HCT116 (cell line): ENCODE data around the gene RYR2. TPM values are rescaled to one million over a fixed set of nuclear protein-coding genes. Genes with fewer than 3 reads are reported as not detected.

ENCODE experiments used
- ATAC-seq: fragments of 200-7000 bp; cut with Tn5 transposase; 2 replicates; pipeline ENCODE4 v1.9.1; 2020; ENCODE audit warnings: mild to moderate bottlenecking, moderate library complexity
- BruUV-seq: library from RNA; stranded (reverse); fragments of 400-500 nt; replicated peaks from 2 replicates; lab custom pipeline; 2021; lab: Mats Ljungman, UMichigan
- CTCF ChIA-PET: fragments of 300-600 bp; sonication (Branson Sonifier 250); formaldehyde crosslinking; loops from one replicate; lab custom pipeline; 2021; ENCODE audit warnings: antibody characterized with exemption; lab: Charles Lee
- POLR2A ChIA-PET: fragments of 300-600, 350-600 bp; sonication (Branson Sonifier 250); formaldehyde crosslinking; loops from one replicate; lab custom pipeline; 2021; ENCODE audit warnings: antibody characterized with exemption; lab: Charles Lee
- RAD21 ChIA-PET, 2 experiments: fragments of 300-600 bp; sonication (Branson Sonifier 250); formaldehyde crosslinking; loops; one replicate each; lab custom pipeline; 2023; ENCODE audit warnings: low total read pairs in 2 of 2; ENCODE audit not compliant: uncharacterized antibody in 2 of 2, unreplicated experiment in 2 of 2, low non-redundant PET in 1 of 2; lab: Charles Lee
- DNase-seq: peaks from one replicate; pipeline ENCODE4 v3.0.0-alpha.2; 2010; ENCODE audit warnings: low read depth, low spot score
- H2AFZ ChIP-seq: fragments of 200-600 bp; shearing (Covaris generic), sonication (generic); 2 replicates; pipeline ENCODE4 v1.6.1; 2017; ENCODE audit warnings: low read depth, mixed run types, mixed read lengths, antibody characterized with exemption, low read length; ENCODE audit not compliant: poor library complexity, severe bottlenecking
- H3K27ac ChIP-seq: 2 replicates; pipeline ENCODE4 v1.5.1; 2012; ENCODE audit warnings: low read depth, low read length
- H3K27me3 ChIP-seq: fragments of 200-600 bp; sonication (generic); 2 replicates; pipeline ENCODE4 v1.6.1; 2016; ENCODE audit warnings: mixed run types, low read length, mixed read lengths; ENCODE audit not compliant: insufficient read depth
- H3K36me3 ChIP-seq, 2 experiments: fragments of 200-500 bp in 1 of 2; fragments of 200-600 bp in 1 of 2; sonication (Bioruptor generic) in 1 of 2; sonication (generic) in 1 of 2; 2 replicates each; pipeline versions ENCODE4 v1.5.1 to v1.6.1; 2014 to 2016; ENCODE audit warnings: low read length in 2 of 2, inconsistent platforms in 1 of 2, mixed read lengths in 1 of 2, mixed run types in 1 of 2; ENCODE audit not compliant: insufficient read depth in 2 of 2, control insufficient read depth in 1 of 2
- H3K4me1 ChIP-seq, 2 experiments: fragments of 200-600 bp in 1 of 2; sonication (generic) in 1 of 2; 2 replicates each; pipeline versions ENCODE4 v1.5.1 to v1.6.1; 2012 to 2017; ENCODE audit warnings: low read length in 2 of 2, inconsistent platforms in 1 of 2, mild to moderate bottlenecking in 1 of 2, mixed read lengths in 1 of 2, mixed run types in 1 of 2, moderate library complexity in 1 of 2; ENCODE audit not compliant: insufficient read depth in 2 of 2, control insufficient read depth in 1 of 2
- H3K4me2 ChIP-seq: fragments of 200-600 bp; sonication (generic); 2 replicates; pipeline ENCODE4 v1.6.1; 2017; ENCODE audit warnings: mixed run types, low read length, mixed read lengths
- H3K4me3 ChIP-seq, 2 experiments: fragments of 200-600 bp in 1 of 2; sonication (generic) in 1 of 2; replicated peaks in 1 of 2; 2 replicates each; pipeline ENCODE4 v1.5.1; 2011 to 2016; ENCODE audit warnings: low read length in 2 of 2, control low read depth in 1 of 2, low read depth in 1 of 2, mild to moderate bottlenecking in 1 of 2, mixed read lengths in 1 of 2, mixed run types in 1 of 2
- H3K79me2 ChIP-seq: fragments of 200-600 bp; sonication (generic); 2 replicates; pipeline ENCODE4 v1.6.1; 2017; ENCODE audit warnings: mild to moderate bottlenecking, mixed run types, low read length, moderate library complexity, mixed read lengths; ENCODE audit not compliant: insufficient read depth
- H3K9ac ChIP-seq: fragments of 200-600 bp; sonication (generic); 2 replicates; pipeline ENCODE4 v1.6.1; 2016; ENCODE audit warnings: low read length, mixed read lengths
- H3K9me2 ChIP-seq: fragments of 200-600 bp; sonication (generic), shearing (Covaris generic); 2 replicates; pipeline ENCODE4 v1.6.1; 2017; ENCODE audit warnings: mixed run types, mild to moderate bottlenecking, moderate library complexity; ENCODE audit not compliant: insufficient read depth
- H3K9me3 ChIP-seq, 2 experiments: fragments of 200-500 bp in 1 of 2; fragments of 200-600 bp in 1 of 2; sonication (Bioruptor generic) in 1 of 2; sonication (generic) in 1 of 2; 2 replicates each; pipeline ENCODE4 v1.6.1; 2014 to 2017; ENCODE audit warnings: low read length in 2 of 2, mixed read lengths in 2 of 2, inconsistent platforms in 1 of 2, low read depth in 1 of 2, mild to moderate bottlenecking in 1 of 2, mixed run types in 1 of 2, moderate library complexity in 1 of 2; ENCODE audit not compliant: control insufficient read depth in 1 of 2, insufficient read depth in 1 of 2
- H4K20me1 ChIP-seq: fragments of 200-600 bp; sonication (generic), shearing (Covaris generic); 2 replicates; pipeline ENCODE4 v1.6.1; 2017; ENCODE audit warnings: mixed run types, mild to moderate bottlenecking, moderate library complexity; ENCODE audit not compliant: insufficient read depth
- CEBPB ChIP-seq: IDR thresholded peaks from 2 replicates; pipeline ENCODE4 v1.6.1; 2012; ENCODE audit warnings: low read depth
- ELF1 ChIP-seq: IDR thresholded peaks from 2 replicates; pipeline ENCODE4 v1.6.1; 2012; ENCODE audit warnings: low read depth, borderline replicate concordance
- EZH2 ChIP-seq: fragments of 200-600 bp; sonication (generic); IDR thresholded peaks from 2 replicates; pipeline ENCODE4 v1.6.1; 2017; ENCODE audit warnings: antibody characterized with exemption, mixed run types
- EZH2phosphoT487 ChIP-seq: fragments of 200-600 bp; IDR thresholded peaks from 2 replicates; pipeline ENCODE4 v1.6.1; 2018; ENCODE audit warnings: antibody characterized with exemption, borderline replicate concordance
- FOSL1 ChIP-seq: IDR thresholded peaks from 2 replicates; pipeline ENCODE4 v1.6.1; 2012; ENCODE audit warnings: low read depth
- JUND ChIP-seq: IDR thresholded peaks from 2 replicates; pipeline ENCODE4 v1.6.1; 2012
- POLR2A ChIP-seq: IDR thresholded peaks from 2 replicates; pipeline ENCODE4 v1.7.0; 2011; ENCODE audit warnings: borderline replicate concordance; ENCODE audit not compliant: insufficient read depth, insufficient read length; ENCODE audit errors: extremely low read depth
- POLR2AphosphoS5 ChIP-seq: IDR thresholded peaks from 2 replicates; pipeline ENCODE4 v1.6.1; 2011; ENCODE audit warnings: mild to moderate bottlenecking, low read depth, low read length, moderate library complexity
- RAD21 ChIP-seq: IDR thresholded peaks from 2 replicates; pipeline ENCODE4 v1.6.1; 2012; ENCODE audit warnings: low read depth, mild to moderate bottlenecking
- SIN3A ChIP-seq: IDR thresholded peaks from 2 replicates; pipeline ENCODE4 v1.6.1; 2012; ENCODE audit warnings: low read depth
- SP1 ChIP-seq: IDR thresholded peaks from 2 replicates; pipeline ENCODE4 v1.6.1; 2012; ENCODE audit warnings: low read depth
- TCF7L2 ChIP-seq: IDR thresholded peaks from 2 replicates; pipeline ENCODE4 v1.7.0; 2011; ENCODE audit warnings: borderline replicate concordance, inconsistent platforms; ENCODE audit not compliant: insufficient read depth, insufficient read length; ENCODE audit errors: extremely low read depth
- ZFX ChIP-seq: fragments of 450-650 bp; IDR thresholded peaks from 2 replicates; pipeline ENCODE4 v1.6.1; 2017
- intact Hi-C: fragments of 100-400 bp; cut with micrococcal nuclease; formaldehyde crosslinking; loops from 2 replicates; pipeline ENCODE4 v1.10.0; 2022
- total RNA-seq: library from RNA; stranded (reverse); gene quantifications from one replicate; pipeline ENCODE4 v1.2.1, GENCODE V29; 2021; ENCODE audit not compliant: unreplicated experiment
- TF ChIP-seq, protein P1 (sequence below): IDR thresholded peaks from 2 replicates; pipeline ENCODE4 v1.6.1; 2012
- TF ChIP-seq, protein P2 (sequence below): IDR thresholded peaks from 2 replicates; pipeline ENCODE4 v1.6.1; 2011; ENCODE audit warnings: mild to moderate bottlenecking, low read length, moderate library complexity; ENCODE audit not compliant: insufficient replicate concordance; ENCODE audit errors: extremely low read depth
- TF ChIP-seq, protein P3 (sequence below), 3 experiments: fragments of 200-600 bp in 1 of 3; sonication (generic) in 1 of 3; IDR thresholded peaks in 2 of 3; conservative IDR thresholded peaks in 1 of 3; 2 replicates each; pipeline ENCODE4 v1.5.1; 2012 to 2017; ENCODE audit warnings: low read depth in 2 of 3, low read length in 2 of 3, antibody characterized with exemption in 1 of 3, borderline replicate concordance in 1 of 3, control low read depth in 1 of 3, mild to moderate bottlenecking in 1 of 3, mixed read lengths in 1 of 3, mixed run types in 1 of 3, moderate library complexity in 1 of 3; ENCODE audit not compliant: insufficient read depth in 1 of 3

The RYR2 gene
- total RNA-seq, 1 experiment from 2014 or later = 0.02 TPM

DNA sequence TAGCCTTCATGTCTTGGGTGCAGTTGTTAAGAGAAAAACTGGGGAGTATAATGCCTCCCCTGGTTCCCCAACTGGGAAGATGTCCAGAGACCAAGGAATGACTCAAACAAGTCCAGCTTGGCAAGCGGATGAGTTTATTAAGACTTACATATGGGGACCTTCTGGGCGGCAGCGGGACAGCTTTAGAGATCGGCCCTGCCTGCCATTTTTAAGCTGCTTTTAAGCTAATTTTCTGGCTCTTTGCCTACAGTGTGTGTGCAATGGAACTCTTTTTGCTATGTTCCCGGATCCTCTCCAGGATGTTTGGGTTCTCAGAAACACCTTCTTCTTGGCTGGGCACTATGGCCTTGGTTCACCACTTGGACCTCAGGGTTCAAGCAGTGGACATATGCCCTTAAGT lies 99.5 kb downstream of the RYR2 start:
- ChIA-PET POLR2A (no interaction called here), CTCF (no interaction called here), RAD21 (no interaction called here)
- Histone ChIP-seq H4K20me1 (no peaks in the 10 kb centered on the region), H3K36me3 (no peaks in the 10 kb centered on the region), H3K9me3 (no peaks in the 10 kb centered on the region), H3K4me2 (no peak overlapping the region), H3K27ac (no peak overlapping the region), H3K27me3 (no peaks in the 10 kb centered on the region), H3K79me2 (no peaks in the 10 kb centered on the region), H3K4me1 (no peaks in the 10 kb centered on the region), H3K9ac (no peak overlapping the region), H3K4me3 (no peak overlapping the region), H2AFZ (no peak overlapping the region), H3K9me2 (no peaks in the 10 kb centered on the region)
- BruUV-seq = no TSS peak
- ATAC-seq (no peak), DNase-seq (no peak)
- intact Hi-C loops = no loop called here
- TF ChIP-seq SIN3A = no peak
- TF ChIP-seq POLR2A = no peak
- no peak for TF ChIP-seq RAD21
- TF ChIP-seq TCF7L2 = no peak
- no peak for TF ChIP-seq ELF1
- no peak for TF ChIP-seq POLR2AphosphoS5
- TF ChIP-seq FOSL1 = no peak
- no peak for TF ChIP-seq JUND
- TF ChIP-seq, protein P1, sequence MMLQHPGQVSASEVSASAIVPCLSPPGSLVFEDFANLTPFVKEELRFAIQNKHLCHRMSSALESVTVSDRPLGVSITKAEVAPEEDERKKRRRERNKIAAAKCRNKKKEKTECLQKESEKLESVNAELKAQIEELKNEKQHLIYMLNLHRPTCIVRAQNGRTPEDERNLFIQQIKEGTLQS = no peak
- TF ChIP-seq EZH2phosphoT487 = no peak
- no peak for TF ChIP-seq EZH2
- no peak for TF ChIP-seq SP1

DNA sequence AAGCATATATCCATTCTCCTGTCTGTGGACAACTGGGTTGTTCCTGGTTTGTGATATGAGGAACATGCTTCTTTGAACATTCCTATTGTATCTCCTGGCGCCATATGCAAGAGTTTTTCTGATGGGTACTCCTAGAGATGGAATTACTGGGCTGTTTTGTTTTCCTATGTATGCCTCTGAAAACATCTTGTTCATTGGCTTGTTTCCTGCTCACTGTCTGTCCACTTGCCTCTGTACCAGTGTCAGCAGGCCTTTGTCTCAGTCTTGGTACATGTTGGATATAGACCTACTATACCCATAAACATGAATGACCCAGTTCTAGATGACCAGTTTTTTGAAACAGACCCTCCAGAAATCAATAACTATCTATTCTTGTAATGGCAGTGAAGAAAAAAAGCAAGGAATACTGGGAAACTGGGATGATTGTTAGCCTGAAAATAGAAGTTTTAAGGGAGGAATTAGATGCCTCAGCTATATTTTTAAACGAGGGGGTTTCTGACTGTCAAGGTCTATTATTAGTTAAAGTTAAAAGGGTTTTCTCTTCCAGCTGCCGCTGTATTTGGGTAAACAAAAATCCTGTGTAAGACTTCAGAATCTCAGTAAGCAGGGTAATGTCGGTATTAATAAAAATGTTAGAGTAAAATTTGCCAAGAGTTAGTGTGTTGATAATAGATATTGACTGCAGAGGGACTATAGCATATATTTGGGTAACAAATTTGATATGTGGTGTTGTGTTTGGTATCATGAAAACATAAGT lies 103.6 kb downstream of the RYR2 start:
- Histone ChIP-seq H4K20me1 (no peaks in the 10 kb centered on the region), H3K4me2 (no peak overlapping the region), H3K36me3 (no peaks in the 10 kb centered on the region), H3K4me3 (no peak overlapping the region), H3K27me3 (no peaks in the 10 kb centered on the region), H3K9ac (no peak overlapping the region), H2AFZ (no peak overlapping the region), H3K27ac (no peak overlapping the region), H3K4me1 (no peaks in the 10 kb centered on the region), H3K79me2 (no peaks in the 10 kb centered on the region), H3K9me3 (no peaks in the 10 kb centered on the region), H3K9me2 (no peaks in the 10 kb centered on the region)
- no peak for ATAC-seq
- POLR2A ChIA-PET = no interaction called here
- DNase-seq = no peak
- CTCF ChIA-PET = no interaction called here
- RAD21 ChIA-PET = no interaction called here
- BruUV-seq = no TSS peak
- intact Hi-C loops = no loop called here
- TF ChIP-seq EZH2phosphoT487 (no peak), TCF7L2 (no peak), POLR2AphosphoS5 (no peak), ZFX (no peak), EZH2 (no peak), SP1 (no peak), RAD21 (no peak), CEBPB (no peak)
- TF ChIP-seq, protein P2, sequence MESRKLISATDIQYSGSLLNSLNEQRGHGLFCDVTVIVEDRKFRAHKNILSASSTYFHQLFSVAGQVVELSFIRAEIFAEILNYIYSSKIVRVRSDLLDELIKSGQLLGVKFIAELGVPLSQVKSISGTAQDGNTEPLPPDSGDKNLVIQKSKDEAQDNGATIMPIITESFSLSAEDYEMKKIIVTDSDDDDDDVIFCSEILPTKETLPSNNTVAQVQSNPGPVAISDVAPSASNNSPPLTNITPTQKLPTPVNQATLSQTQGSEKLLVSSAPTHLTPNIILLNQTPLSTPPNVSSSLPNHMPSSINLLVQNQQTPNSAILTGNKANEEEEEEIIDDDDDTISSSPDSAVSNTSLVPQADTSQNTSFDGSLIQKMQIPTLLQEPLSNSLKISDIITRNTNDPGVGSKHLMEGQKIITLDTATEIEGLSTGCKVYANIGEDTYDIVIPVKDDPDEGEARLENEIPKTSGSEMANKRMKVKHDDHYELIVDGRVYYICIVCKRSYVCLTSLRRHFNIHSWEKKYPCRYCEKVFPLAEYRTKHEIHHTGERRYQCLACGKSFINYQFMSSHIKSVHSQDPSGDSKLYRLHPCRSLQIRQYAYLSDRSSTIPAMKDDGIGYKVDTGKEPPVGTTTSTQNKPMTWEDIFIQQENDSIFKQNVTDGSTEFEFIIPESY = no peak
- TF ChIP-seq, protein P3, sequence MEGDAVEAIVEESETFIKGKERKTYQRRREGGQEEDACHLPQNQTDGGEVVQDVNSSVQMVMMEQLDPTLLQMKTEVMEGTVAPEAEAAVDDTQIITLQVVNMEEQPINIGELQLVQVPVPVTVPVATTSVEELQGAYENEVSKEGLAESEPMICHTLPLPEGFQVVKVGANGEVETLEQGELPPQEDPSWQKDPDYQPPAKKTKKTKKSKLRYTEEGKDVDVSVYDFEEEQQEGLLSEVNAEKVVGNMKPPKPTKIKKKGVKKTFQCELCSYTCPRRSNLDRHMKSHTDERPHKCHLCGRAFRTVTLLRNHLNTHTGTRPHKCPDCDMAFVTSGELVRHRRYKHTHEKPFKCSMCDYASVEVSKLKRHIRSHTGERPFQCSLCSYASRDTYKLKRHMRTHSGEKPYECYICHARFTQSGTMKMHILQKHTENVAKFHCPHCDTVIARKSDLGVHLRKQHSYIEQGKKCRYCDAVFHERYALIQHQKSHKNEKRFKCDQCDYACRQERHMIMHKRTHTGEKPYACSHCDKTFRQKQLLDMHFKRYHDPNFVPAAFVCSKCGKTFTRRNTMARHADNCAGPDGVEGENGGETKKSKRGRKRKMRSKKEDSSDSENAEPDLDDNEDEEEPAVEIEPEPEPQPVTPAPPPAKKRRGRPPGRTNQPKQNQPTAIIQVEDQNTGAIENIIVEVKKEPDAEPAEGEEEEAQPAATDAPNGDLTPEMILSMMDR (IDR thresholded peaks at IDR 0.05 in 2 of 3, conservative IDR thresholded peaks at IDR 0.05 in 1 of 3; ENCODE audit: borderline replicate concordance in 1 of 3, insufficient read depth in 1 of 3, low read depth in 2 of 3, low read length in 2 of 3) = no peak
- TF ChIP-seq, protein P1 = no peak
